ENCODE measurements around the gene RGCC. TPM values are rescaled to one million over a fixed set of nuclear protein-coding genes. Genes with fewer than 3 reads are reported as not detected.

The RGCC gene
- total RNA-seq, 1 experiment from 2014 or later = not detected

DNA sequence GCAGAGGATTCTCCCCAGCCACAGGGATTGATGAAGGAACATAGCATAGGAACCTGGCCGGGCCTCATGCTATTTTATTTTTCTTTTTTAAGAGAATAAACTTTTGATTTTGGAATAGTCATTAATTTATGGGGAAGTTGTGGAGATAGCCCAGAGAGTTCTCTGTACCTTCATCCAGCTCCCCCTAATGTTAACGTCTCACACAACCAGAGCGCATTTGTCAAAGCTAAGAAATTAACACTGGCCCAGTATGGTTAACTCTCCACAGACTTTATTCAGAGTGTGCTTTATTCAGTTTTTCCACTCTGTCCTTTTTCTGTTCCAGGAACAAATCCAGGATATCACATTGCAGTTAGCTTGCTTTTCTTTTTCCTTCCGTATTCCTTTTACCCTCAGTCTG is 59.4 kb downstream of the RGCC start:
- peaks cover 0 to 2% of the 10 kb centered on the region in 2 experiments; a peak in 2 of 5 replicates for H3K9me3 Mint-ChIP-seq
- WGBS (ENCODE audit: extremely low coverage, insufficient read length, low lambda C conversion rate) = no CpG with 5 or more reads among the region's 4 CpGs
- Histone ChIP-seq H3K56ac (ENCODE audit: insufficient read length, low read depth, low read length) (no peak overlapping the region), H3K4me1 (ENCODE audit: insufficient read depth, low read length) (no peaks in the 10 kb centered on the region), H3T11ph (ENCODE audit: low read length) (no peak overlapping the region), H3K4me2 (ENCODE audit: insufficient read depth, insufficient read length, low read length) (no peak overlapping the region), H2AFZ (ENCODE audit: low read length) (no peak overlapping the region), H3K27me3 (ENCODE audit: insufficient read depth, low read length) (no peaks in the 10 kb centered on the region), H3K9ac (ENCODE audit: extremely low read depth, insufficient read length, low read length) (no peak overlapping the region), H2BK5ac (ENCODE audit: insufficient read length, low read length) (no peak overlapping the region), H4K8ac (replicated peaks; ENCODE audit: insufficient read length, low read depth, low read length) (no peak overlapping the region), H3K4ac (ENCODE audit: low read depth, low read length) (no peak overlapping the region), H3K18ac (ENCODE audit: insufficient read length, low read depth, low read length) (no peak overlapping the region), H3K79me2 (ENCODE audit: insufficient read depth, low read length) (no peaks in the 10 kb centered on the region), H2BK120ac (ENCODE audit: low read depth, low read length, poor library complexity, severe bottlenecking) (no peak overlapping the region), H3K14ac (ENCODE audit: insufficient read depth, low read length) (no peak overlapping the region), H2BK12ac (ENCODE audit: insufficient read length, low read depth, low read length) (no peak overlapping the region), H4K5ac (ENCODE audit: insufficient read length, low read depth, low read length) (no peak overlapping the region), H4K20me1 (ENCODE audit: control insufficient read depth, insufficient read depth, insufficient read length) (no peaks in the 10 kb centered on the region), H3K23ac (ENCODE audit: insufficient read length, low read depth, low read length) (no peak overlapping the region), H4K91ac (ENCODE audit: insufficient read length, low read depth, low read length) (no peak overlapping the region), H2AK5ac (ENCODE audit: insufficient read length, low read length) (no peak overlapping the region), H3K79me1 (ENCODE audit: insufficient read depth, low read depth, low read length, poor library complexity, severe bottlenecking) (no peaks in the 10 kb centered on the region), H3K9me3 (ENCODE audit: control insufficient read depth, low read depth, low read length) (no peaks in the 10 kb centered on the region), H3K23me2 (ENCODE audit: insufficient read length, low read depth, low read length, poor library complexity, severe bottlenecking) (no peaks in the 10 kb centered on the region), H2BK15ac (ENCODE audit: low read depth, low read length) (no peak overlapping the region), H2BK20ac (ENCODE audit: low read depth, low read length, poor library complexity, severe bottlenecking) (no peak overlapping the region), H3K27ac (ENCODE audit: insufficient read length, low read depth, low read length) (no peak overlapping the region)
- no peak for DNase-seq
- peaks cover 0 to 4% (median 0%) of the 10 kb centered on the region in 3 experiments; a peak in 1 of 7 replicates for H3K36me3 Mint-ChIP-seq (ENCODE audit: insufficient read depth in 1 of 3, low read depth in 3 of 3)
- peaks cover 5% of the 10 kb centered on the region for H3K27me3 Mint-ChIP-seq (ENCODE audit: low read depth)
- H3K27ac Mint-ChIP-seq = no peak overlapping the region
- no peak overlapping the region for H3K4me3 Mint-ChIP-seq
- H3K4me1 Mint-ChIP-seq = peaks cover 4 to 10% of the 10 kb centered on the region in 2 experiments
- TF ChIP-seq, protein P1, sequence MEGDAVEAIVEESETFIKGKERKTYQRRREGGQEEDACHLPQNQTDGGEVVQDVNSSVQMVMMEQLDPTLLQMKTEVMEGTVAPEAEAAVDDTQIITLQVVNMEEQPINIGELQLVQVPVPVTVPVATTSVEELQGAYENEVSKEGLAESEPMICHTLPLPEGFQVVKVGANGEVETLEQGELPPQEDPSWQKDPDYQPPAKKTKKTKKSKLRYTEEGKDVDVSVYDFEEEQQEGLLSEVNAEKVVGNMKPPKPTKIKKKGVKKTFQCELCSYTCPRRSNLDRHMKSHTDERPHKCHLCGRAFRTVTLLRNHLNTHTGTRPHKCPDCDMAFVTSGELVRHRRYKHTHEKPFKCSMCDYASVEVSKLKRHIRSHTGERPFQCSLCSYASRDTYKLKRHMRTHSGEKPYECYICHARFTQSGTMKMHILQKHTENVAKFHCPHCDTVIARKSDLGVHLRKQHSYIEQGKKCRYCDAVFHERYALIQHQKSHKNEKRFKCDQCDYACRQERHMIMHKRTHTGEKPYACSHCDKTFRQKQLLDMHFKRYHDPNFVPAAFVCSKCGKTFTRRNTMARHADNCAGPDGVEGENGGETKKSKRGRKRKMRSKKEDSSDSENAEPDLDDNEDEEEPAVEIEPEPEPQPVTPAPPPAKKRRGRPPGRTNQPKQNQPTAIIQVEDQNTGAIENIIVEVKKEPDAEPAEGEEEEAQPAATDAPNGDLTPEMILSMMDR (conservative IDR thresholded peaks at IDR 0.05) = no peak

Measured in H9 (cell line).